GM19351 (cell line): ENCODE data around the gene TTYH3.
A peak's percentile ranks its signal among the peaks of the same experiment; 100 is the strongest.
"Not testable (repeated sequence)": the region's sequence is repeated elsewhere in the genome, so short reads cannot be mapped to it uniquely, and the experiment has no call there.

ENCODE experiments used
- ATAC-seq: cut with Tn5 transposase; IDR thresholded peaks from one replicate; pipeline ENCODE4 v1.9.1; 2021; ENCODE audit warnings: mild to moderate bottlenecking, moderate library complexity; ENCODE audit not compliant: unreplicated experiment

TTYH3 gene

DNA sequence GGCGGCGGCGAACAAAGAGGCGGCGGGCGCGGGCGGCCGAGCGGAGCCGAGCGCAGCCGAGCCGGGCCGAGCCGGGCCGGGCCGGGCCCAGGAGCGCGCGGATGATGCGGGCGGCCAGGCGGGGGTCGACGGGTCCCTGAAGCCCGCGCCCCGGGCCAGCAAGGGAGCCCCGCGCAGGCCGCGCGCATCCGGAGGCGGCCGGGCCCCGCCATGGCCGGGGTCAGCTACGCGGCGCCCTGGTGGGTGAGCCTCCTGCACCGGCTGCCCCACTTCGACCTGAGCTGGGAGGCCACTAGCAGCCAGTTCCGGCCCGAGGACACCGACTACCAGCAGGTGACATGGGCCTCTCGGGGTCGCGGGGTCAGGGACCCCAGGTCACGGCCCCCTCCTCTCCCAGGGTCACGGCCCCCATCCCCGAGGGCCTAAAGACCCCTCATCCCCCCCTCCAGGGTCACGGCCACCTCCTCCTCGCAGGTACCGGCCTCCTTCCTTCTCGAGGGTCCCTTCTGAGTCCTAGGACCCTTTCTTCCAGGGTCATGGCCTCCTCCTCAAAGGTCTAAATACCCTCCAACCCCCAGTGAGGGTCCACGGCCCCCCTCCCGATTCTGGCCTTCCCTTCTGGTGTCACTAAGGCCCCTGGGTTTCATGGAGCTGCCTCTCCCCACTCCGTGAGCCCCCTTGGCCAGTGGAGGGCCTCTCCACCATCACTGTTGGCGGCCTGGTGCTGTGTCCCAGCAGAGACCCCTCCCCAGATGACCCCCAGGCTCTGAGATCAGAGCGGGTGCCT lies at the start of gene TTYH3:
TTYH3 (plus strand) TSS at position 41 of the 787 bp plus-strand sequence; CDS start at position 211, 170 bp downstream.
- ATAC-seq: peak; percentile 35

DNA sequence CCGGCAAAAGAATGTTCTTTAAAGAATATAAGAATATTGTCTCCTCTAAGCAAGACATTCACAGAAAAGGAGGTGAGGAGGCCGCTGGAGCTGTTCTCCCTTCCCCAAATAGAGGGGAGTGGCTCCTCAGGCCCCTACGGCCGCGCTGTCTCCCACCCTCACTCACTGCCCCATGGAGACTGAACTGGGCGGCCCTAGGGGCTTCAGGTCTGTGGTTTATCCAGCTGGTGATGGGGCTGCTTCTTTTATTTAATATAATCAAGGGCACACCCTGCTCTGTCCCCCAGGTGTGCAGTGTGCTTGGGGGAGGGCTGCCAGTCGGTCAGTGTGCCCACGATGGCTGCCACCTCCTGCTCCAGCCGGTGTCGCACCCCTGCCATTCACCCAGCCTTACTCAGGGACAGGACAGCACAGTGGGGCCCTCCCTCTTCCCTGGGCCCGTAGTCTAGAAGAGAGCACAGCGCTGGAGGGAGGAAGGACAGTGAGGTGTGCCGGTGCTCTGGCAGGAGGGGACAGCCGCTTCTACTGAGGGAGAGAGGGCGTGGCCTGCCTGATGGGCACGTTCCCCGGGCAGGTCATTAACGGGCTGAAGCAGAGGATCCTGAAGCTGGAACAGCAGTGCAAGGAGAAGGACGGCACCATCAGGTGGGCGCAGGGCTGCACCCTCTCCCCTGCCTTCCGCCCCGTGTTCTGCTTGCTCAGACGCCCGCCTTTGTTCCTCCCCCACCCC lies 49.6 kb upstream of the TTYH3 start:
- no peak for ATAC-seq

DNA sequence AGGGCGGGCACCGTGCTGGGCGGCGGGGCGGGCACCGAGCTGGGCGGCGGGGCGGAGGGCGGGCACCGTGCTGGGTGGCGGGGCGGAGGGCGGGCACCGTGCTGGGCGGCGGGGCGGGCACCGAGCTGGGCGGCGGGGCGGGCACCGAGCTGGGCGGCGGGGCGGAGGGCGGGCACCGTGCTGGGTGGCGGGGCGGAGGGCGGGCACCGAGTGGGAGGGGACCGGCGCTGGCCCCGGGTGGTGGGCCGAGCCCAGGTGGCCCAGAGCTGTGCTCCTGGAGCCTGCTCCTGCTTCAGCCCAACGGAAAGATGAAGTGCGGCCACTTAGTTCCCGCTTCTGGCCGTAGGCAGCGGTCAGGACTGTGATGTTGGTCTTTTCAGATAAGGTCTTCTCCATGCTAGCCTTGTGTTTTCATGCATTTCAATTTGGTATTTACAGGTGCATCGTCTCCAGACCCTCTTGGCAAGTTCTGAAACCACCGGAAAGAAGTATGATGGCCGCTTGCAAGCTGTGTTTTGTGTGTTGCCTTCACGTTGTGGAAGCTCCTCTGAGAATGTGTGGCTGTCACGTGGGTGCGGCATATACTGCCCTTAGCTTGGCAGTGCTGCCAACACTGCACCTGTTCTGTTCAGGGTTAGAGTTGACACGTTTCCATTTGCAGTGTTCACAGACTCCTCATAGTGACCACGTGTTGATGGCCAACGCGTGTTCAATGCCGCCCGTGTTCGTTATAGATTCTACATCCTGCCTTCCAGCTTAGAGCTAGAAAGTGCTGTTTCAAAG lies 47.8 kb upstream of the TTYH3 start:
- no peak for ATAC-seq

DNA sequence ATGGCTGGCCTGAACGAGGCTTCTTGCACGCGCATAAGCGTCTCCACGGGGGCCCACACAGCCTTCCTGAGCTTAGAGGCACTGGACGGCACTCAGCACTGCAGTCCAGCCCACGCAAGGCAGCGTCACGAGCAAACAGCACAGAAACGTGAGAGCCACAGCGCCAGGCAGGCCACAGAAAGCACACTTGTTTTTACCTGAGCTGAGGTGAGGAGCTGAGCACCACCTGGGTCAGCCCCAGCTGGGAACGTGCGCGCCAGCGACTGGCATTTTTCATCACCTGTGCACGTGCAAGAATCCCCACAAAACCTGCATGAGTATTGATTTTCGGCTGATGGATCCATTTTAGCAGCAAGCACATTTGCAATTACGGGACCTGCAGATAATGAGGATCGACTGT lies 46.3 kb upstream of the TTYH3 start:
- no peak for ATAC-seq

- no peak for ATAC-seq
These were observed 45.3 kb upstream of the TTYH3 start for GRCh38 chr7:2586326-2587020.

DNA sequence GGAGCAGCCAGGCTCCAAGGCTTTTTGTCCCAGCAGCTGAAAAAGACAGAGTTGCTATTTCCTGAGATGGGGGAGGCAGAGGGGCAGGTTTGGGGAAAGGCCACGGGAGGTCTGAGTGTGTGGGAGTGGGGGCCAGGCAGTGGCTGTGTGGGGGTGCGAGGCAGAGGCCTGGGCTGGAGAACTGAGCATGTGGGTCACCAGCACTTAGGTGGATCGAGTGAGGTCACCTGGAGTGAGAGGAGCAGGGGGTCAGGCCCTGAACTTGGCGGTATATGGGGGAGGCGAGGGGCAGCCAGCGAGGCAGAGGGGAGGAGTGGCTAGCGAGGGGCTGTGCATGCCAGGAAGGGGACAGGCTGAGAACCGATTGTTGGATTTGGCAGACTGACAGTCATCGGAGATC lies 44.7 kb upstream of the TTYH3 start:
- ATAC-seq: no peak

GRCh38 chr7:2587778-2588177 lies 44.0 kb upstream of the TTYH3 start:
- ATAC-seq: no peak

GRCh38 chr7:2589341-2589740 lies 42.4 kb upstream of the TTYH3 start:
- ATAC-seq: no peak

DNA sequence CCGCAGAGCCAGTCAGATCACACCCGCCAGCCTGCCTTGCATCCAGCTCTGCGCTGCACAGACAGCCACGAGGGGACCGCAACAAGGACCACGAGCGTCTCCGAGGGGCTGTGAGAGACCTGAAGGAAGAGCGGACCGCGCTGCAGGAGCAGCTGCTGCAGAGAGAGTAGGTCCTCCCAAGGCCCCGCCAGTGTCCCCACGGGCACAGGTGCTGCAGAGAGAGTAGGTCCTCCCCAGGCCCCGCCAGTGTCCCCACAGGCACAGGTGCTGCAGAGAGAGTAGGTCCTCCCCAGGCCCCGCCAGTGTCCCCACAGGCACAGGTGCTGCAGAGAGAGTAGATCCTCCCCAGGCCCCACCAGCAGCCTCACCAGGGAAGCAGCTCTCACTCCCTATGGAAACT lies 41.8 kb upstream of the TTYH3 start:
- ATAC-seq: not testable (repeated sequence)

DNA sequence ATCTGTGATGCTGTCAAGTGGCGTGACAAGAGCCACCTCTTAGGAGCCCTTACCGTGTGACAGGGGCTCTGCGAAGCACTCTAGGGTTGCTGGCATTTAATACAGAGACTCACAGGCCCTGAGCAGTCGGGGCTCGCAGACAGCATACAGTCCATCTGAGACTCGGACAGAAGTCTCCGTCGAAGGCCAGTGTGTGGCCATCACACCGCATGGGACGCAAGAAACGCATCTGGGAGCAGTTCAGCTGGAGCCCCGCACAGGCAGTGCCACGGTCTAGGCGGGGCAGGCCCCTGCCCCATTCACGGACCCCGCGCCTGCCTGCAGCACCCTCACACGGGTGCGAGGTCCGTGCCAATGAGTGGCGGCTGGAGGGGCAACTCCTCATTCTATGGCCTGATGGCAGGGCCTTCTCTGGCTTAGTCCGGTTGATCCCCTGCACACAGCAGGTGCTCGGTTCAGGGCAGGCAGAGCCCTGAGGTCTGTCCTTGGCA lies 39.4 kb upstream of the TTYH3 start:
- no peak for ATAC-seq

GRCh38 chr7:2593036-2593727 lies 38.6 kb upstream of the TTYH3 start:
- no peak for ATAC-seq

DNA sequence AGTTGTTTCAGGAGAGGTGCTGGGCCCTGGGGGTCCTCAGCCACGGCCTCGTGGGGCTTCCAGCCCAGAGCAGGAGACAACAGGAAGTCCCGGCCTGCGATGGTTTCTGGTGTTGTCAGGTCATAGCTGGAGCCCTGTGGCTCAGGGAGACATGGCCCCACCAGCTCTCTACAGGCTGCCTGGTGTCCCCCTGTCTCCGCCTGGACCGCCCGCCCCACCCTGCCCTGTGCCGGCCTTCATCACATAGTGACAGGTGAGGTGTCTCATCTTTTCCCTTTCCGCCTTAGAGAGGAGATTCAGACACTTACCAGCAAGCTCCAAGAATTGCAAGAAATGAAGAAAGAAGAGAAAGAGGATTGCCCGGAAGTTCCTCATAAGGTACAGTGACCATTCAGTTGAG lies 37.2 kb upstream of the TTYH3 start:
- ATAC-seq: no peak

DNA sequence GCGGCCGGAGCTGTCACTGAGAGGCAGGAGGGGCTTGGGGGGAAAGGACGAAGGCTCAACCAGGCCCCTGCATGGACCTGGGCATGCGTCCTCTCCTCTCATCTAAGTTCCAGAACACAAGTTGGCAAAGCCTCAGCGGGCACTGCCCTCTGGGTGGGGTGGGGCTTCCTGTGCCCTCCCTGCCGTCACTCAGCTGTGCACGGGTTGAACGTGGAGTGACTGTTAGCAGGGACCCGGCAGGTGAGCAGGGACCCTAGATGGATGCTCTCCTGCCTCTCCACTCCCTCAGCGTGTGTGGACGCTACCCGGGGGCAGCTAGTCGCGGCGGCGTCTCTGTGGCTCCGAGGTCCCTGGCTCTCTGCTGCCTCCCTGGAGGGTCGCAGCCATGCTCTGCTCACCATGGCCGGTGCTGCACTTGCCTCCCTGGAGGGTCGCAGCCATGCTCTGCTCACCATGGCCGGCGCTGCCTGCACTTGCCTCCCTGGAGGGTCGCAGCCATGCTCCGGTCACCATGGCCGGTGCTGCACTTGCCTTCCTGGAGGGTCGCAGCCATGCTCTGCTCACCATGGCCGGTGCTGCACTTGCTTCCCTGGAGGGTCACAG lies 36.4 kb upstream of the TTYH3 start:
- ATAC-seq: no peak

DNA sequence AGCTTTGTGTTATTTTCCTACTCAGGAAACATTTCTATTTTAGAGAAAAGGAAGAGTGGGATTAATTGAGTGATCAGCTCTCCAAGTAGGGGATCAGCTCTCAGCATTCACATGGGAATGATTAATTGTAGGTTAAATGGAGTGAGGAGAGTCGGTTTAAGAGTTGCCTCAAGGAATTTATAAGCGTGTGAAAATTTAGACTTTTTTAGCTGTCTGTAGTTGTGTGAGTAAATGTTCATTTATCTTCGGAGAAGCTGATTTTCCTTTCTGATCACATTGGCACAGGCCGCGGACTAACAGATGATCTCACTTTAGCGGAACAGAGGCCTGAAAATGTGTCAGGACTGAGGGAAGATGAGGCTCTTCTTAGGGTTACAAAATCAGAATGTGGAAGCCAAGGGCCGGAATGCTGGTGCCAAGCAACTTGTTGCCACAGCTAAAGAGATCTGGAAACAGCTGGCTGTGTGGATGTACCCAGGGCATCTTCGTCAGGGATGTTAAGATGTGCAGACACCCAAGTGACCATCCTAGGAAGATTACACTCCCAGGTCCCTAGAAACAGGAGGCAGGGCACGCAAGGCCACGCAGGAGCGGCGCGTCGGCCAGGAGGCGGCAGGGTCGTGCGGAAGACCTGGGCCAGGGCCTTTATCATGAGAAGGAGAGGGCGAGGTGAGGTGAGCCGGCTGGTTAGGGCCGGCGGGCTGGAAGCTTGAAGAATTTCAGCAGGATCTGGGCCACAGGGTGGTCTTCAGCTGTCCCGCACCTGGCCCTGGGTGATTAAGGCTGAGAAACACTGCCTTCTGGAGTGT lies 35.1 kb upstream of the TTYH3 start:
- ATAC-seq: no peak

DNA sequence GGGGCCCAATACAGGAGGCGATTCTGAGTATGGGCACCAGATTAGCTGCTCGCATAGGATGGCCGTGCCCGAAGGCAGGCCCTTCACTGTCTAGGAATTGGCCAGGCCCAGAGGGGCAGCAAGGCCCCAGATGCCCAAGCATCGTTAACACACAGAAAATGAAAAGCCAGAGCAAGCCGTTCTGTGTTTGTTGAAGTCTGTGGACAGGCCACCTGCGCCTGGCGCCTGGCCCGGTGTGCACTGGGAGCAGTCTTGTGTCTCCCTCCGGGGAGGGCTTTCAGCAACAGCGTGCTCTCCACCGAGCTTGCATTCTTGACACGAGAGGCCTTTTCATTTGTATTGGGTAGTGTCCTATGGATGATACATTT lies 34.5 kb upstream of the TTYH3 start:
- no peak for ATAC-seq

DNA sequence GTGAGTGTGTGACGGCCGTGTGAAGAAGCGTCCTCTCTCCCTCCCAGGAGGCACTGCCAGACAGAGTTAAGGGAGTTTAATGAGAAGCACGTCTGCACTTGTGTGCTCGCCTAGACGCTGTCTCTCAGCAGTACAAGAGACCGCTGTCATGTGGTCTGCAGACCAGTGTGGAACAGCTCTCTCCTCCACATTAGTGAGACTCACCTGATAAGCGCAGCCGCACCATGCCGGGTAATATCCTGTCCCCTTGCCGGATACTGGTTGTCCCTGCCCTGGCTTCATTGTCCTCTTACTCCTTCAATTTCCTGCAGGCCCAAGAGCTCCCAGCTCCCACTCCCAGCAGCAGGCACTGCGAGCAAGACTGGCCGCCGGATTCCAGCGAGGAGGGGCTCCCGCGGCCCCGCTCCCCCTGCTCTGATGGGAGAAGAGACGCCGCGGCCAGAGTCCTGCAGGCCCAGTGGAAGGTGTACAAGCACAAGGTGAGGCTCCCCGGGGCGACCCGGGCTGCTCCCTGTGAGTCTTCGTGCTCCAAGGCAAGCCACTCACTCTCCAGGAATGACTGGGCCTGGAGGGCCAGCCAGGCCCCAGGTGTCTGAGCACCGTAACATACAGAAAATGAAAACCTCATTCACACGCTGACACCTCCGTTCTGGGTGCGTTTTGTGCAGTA lies 33.5 kb upstream of the TTYH3 start:
- no peak for ATAC-seq

GRCh38 chr7:2601065-2601464 lies 30.7 kb upstream of the TTYH3 start:
- no peak for ATAC-seq

GRCh38 chr7:2601907-2602306 lies 29.9 kb upstream of the TTYH3 start:
- no peak for ATAC-seq
